MM.1S (cell line): ENCODE results near the gene CASP8.
A peak's percentile ranks its signal among the peaks of the same experiment; 100 is the strongest.

ENCODE experiments used
- DNase-seq: peaks from one replicate; pipeline ENCODE4 v3.0.0-alpha.2; 2015
- H2AFZ ChIP-seq: fragments of 300-600 bp; sonication (generic); 2 replicates; pipeline ENCODE4 v1.6.0; 2016; ENCODE audit warnings: antibody characterized with exemption, low read length
- H3F3A ChIP-seq: fragments of 300-600 bp; sonication (generic); 2 replicates; pipeline ENCODE4 v1.6.1; 2016; ENCODE audit warnings: mild to moderate bottlenecking, antibody characterized with exemption, low read length, moderate library complexity, mixed read lengths; ENCODE audit not compliant: insufficient read depth
- H3K27ac ChIP-seq: fragments of 300-600 bp; sonication (generic); 2 replicates; pipeline ENCODE4 v1.5.1; 2016; ENCODE audit warnings: mild to moderate bottlenecking, low read length
- H3K27me3 ChIP-seq: fragments of 300-600 bp; sonication (generic); replicated peaks from 2 replicates; pipeline ENCODE4 v1.6.0; 2016; ENCODE audit warnings: low read length; ENCODE audit not compliant: insufficient read depth
- H3K36me3 ChIP-seq: fragments of 300-600 bp; sonication (generic); replicated peaks from 2 replicates; pipeline ENCODE4 v1.6.1; 2016; ENCODE audit warnings: mild to moderate bottlenecking, low read length, mixed read lengths; ENCODE audit not compliant: insufficient read depth
- H3K4me1 ChIP-seq: fragments of 300-600 bp; sonication (generic); 2 replicates; pipeline ENCODE4 v1.6.1; 2016; ENCODE audit warnings: low read length, mixed read lengths
- H3K4me2 ChIP-seq: fragments of 300-600 bp; sonication (generic); 2 replicates; pipeline ENCODE4 v1.6.0; 2016; ENCODE audit warnings: low read depth, low read length
- H3K4me3 ChIP-seq: fragments of 300-600 bp; sonication (generic); 2 replicates; pipeline ENCODE4 v1.5.1; 2016; ENCODE audit warnings: low read length, mixed read lengths
- H3K79me2 ChIP-seq: fragments of 300-600 bp; sonication (generic); 2 replicates; pipeline ENCODE4 v1.6.1; 2016; ENCODE audit warnings: mixed run types, low read length, mixed read lengths
- H3K9ac ChIP-seq: fragments of 300-600 bp; sonication (generic); 2 replicates; pipeline ENCODE4 v1.6.1; 2016; ENCODE audit warnings: low read length, mixed read lengths
- H3K9me2 ChIP-seq: fragments of 300-600 bp; sonication (generic); replicated peaks from 2 replicates; pipeline ENCODE4 v1.6.1; 2016; ENCODE audit warnings: mild to moderate bottlenecking, low read length, mixed read lengths; ENCODE audit not compliant: insufficient read depth
- H3K9me3 ChIP-seq: fragments of 300-600 bp; sonication (generic); replicated peaks from 2 replicates; pipeline ENCODE4 v1.6.1; 2016; ENCODE audit warnings: mild to moderate bottlenecking, low read length, mixed read lengths; ENCODE audit not compliant: insufficient read depth
- H4K20me1 ChIP-seq: fragments of 300-600 bp; sonication (generic); 2 replicates; pipeline ENCODE4 v1.6.1; 2016; ENCODE audit warnings: mild to moderate bottlenecking, low read length, moderate library complexity, mixed read lengths; ENCODE audit not compliant: insufficient read depth
- EZH2 ChIP-seq: fragments of 300-600 bp; sonication (generic); optimal IDR thresholded peaks from 2 replicates; pipeline ENCODE3; 2017; ENCODE audit warnings: low read depth, mild to moderate bottlenecking, antibody characterized with exemption, low read length, mixed read lengths
- EZH2phosphoT487 ChIP-seq: fragments of 300-600 bp; sonication (generic); IDR thresholded peaks from 2 replicates; pipeline ENCODE4 v1.6.1; 2018; ENCODE audit warnings: antibody characterized with exemption, low read length
- TF ChIP-seq, protein P1 (sequence below): fragments of 300-600 bp; sonication (generic); IDR thresholded peaks from 2 replicates; pipeline ENCODE4 v1.5.1; 2016; ENCODE audit warnings: antibody characterized with exemption, low read length, mixed read lengths

CASP8 gene

DNA sequence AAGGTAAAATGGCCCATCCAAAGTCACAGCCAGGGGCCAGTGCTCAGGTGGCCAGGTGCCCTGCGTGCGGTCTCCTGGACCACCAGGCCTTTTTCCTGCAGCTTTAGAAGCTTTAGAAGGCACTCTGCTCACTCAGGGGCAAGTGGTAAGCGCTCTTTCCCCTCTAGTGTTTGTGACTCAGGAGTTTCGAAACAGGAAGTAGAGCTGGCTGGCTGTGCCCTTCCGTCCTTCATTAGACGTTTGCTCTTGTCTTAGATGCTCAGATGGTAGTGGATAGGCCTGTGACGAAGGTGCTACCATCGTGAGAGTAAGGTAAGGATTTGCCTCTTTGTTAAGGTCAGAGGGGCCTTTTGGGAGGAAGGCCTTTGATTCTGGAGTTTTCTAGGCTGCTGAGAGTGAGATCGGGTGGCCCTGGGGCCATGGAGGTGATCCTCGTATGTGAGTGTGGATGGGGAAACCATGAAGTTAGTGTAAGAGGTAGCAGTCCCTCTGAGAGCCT, at the start of gene CASP8:
TSS of gene CASP8 (plus strand) at position 235 of the 499 bp plus-strand sequence. CDS start 5,951 bp downstream, outside the sequence.
- Histone ChIP-seq H3F3A (peaks cover 73% of the 10 kb centered on the region), H3K27me3 (no peaks in the 10 kb centered on the region), H3K27ac (peak within 1 kb of the TSS; percentile 96), H2AFZ (no peak within 1 kb of the TSS), H3K9me2 (no peaks in the 10 kb centered on the region), H3K4me2 (peak within 1 kb of the TSS; percentile 80), H3K4me1 (peaks cover 35% of the 10 kb centered on the region), H3K4me3 (peak within 1 kb of the TSS; percentile 81), H3K9ac (peak within 1 kb of the TSS; percentile 95), H3K9me3 (no peaks in the 10 kb centered on the region), H3K79me2 (peaks cover 74% of the 10 kb centered on the region), H4K20me1 (peaks cover 16% of the 10 kb centered on the region; the same call in 1 of the 2 replicates), H3K36me3 (no peaks in the 10 kb centered on the region)
- DNase-seq: peak; percentile 91
- no peak for TF ChIP-seq EZH2
- TF ChIP-seq EZH2phosphoT487: no peak
- TF ChIP-seq, protein P1, sequence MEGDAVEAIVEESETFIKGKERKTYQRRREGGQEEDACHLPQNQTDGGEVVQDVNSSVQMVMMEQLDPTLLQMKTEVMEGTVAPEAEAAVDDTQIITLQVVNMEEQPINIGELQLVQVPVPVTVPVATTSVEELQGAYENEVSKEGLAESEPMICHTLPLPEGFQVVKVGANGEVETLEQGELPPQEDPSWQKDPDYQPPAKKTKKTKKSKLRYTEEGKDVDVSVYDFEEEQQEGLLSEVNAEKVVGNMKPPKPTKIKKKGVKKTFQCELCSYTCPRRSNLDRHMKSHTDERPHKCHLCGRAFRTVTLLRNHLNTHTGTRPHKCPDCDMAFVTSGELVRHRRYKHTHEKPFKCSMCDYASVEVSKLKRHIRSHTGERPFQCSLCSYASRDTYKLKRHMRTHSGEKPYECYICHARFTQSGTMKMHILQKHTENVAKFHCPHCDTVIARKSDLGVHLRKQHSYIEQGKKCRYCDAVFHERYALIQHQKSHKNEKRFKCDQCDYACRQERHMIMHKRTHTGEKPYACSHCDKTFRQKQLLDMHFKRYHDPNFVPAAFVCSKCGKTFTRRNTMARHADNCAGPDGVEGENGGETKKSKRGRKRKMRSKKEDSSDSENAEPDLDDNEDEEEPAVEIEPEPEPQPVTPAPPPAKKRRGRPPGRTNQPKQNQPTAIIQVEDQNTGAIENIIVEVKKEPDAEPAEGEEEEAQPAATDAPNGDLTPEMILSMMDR: no peak

GRCh38 chr2:201215963-201216362, 44.4 kb upstream of the CASP8 start:
- no peaks in the 10 kb centered on the region for H3K27me3 ChIP-seq

DNA sequence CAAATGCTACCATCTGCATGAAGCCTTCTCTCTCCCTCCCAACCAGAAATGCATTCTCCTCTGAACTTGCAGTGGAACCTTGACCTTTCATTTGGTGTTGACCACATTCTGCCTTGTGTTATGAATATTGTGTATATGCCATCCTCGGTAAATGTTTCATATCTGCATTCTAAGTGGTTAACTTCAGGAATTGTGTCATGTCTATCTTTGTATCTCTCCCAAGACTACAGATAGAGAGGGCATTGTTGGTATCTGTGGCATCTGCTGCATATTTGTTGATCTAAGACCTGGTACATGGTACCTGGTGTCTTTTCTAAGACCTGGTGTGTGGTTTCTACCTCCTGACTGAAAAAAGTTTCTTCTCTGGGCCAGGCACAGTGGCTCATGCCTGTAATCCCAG, 43.4 kb upstream of the CASP8 start:
- Histone ChIP-seq H3K9me2 (no peaks in the 10 kb centered on the region), H3K9ac (no peak overlapping the region), H3K27ac (peak overlapping the region; percentile 52; the same call in 1 of the 2 replicates), H3K27me3 (no peaks in the 10 kb centered on the region), H3K9me3 (no peaks in the 10 kb centered on the region), H3F3A (peaks cover 60% of the 10 kb centered on the region), H3K36me3 (peaks cover 6% of the 10 kb centered on the region; the same call in 1 of the 2 replicates), H2AFZ (no peak overlapping the region), H3K4me2 (peak overlapping the region; percentile 15; the same call in 1 of the 2 replicates), H3K79me2 (peaks cover 41% of the 10 kb centered on the region), H3K4me3 (no peak overlapping the region), H4K20me1 (no peaks in the 10 kb centered on the region), H3K4me1 (peaks cover 57% of the 10 kb centered on the region)
- TF ChIP-seq EZH2phosphoT487: no peak
- TF ChIP-seq EZH2: no peak
- DNase-seq: peak; percentile 26

More at GRCh38 chr2:201215963-201216362, 44.4 kb upstream of the CASP8 start:
- Histone ChIP-seq H3K9ac (no peak overlapping the region), H3K9me2 (no peaks in the 10 kb centered on the region), H4K20me1 (no peaks in the 10 kb centered on the region), H2AFZ (no peak overlapping the region), H3F3A (peaks cover 63% of the 10 kb centered on the region), H3K79me2 (peaks cover 45% of the 10 kb centered on the region), H3K36me3 (peaks cover 6% of the 10 kb centered on the region; the same call in 1 of the 2 replicates), H3K9me3 (no peaks in the 10 kb centered on the region), H3K4me2 (peak overlapping the region; percentile 15; the same call in 1 of the 2 replicates), H3K4me3 (no peak overlapping the region), H3K4me1 (peaks cover 56% of the 10 kb centered on the region), H3K27ac (peak overlapping the region; percentile 52; the same call in 1 of the 2 replicates)
- no peak for DNase-seq
- TF ChIP-seq, protein P1: no peak
- TF ChIP-seq EZH2 (no peak), EZH2phosphoT487 (no peak)

- no peak overlapping the region for H2AFZ ChIP-seq
- H3K9ac ChIP-seq: no peak overlapping the region
- peaks cover 71% of the 10 kb centered on the region for H3K4me1 ChIP-seq
- peak overlapping the region; percentile 93; the same call in 1 of the 2 replicates for H3K27ac ChIP-seq
- TF ChIP-seq EZH2 (no peak), EZH2phosphoT487 (no peak)
- TF ChIP-seq, protein P1: no peak
- peaks cover 6% of the 10 kb centered on the region; the same call in 1 of the 2 replicates for H3K36me3 ChIP-seq
- DNase-seq: no peak
- no peaks in the 10 kb centered on the region for H3K27me3 ChIP-seq
- no peaks in the 10 kb centered on the region for H4K20me1 ChIP-seq
- H3K4me2 ChIP-seq: no peak overlapping the region
- H3F3A ChIP-seq: peaks cover 79% of the 10 kb centered on the region
- H3K9me2 ChIP-seq: no peaks in the 10 kb centered on the region
- H3K79me2 ChIP-seq: peaks cover 46% of the 10 kb centered on the region
- no peaks in the 10 kb centered on the region for H3K9me3 ChIP-seq
- H3K4me3 ChIP-seq: no peak overlapping the region
These were observed 41.6 kb upstream of the CASP8 start for GRCh38 chr2:201218780-201219179.
